Peyer's patch (tissue), 4 donors: ENCODE data around the gene TMEM170B. TPM values are rescaled to one million over a fixed set of nuclear protein-coding genes. Genes with fewer than 3 reads are reported as not detected.

ENCODE experiments used
- DNase-seq, 3 donors: peaks; one replicate each; pipeline ENCODE4 v3.0.0-alpha.2; 2017 to 2019
- H3K27ac ChIP-seq, 4 donors: fragments of 200-600 bp; sonication (generic); one replicate each; pipeline ENCODE4 v1.5.1; 2016 to 2019
- H3K27me3 ChIP-seq, 2 donors: fragments of 200-600 bp; sonication (generic); one replicate each; pipeline ENCODE4 v1.5.1; 2019
- H3K36me3 ChIP-seq, 3 donors: fragments of 200-600 bp; sonication (generic); one replicate each; pipeline ENCODE4 v1.5.1; 2016 to 2019
- H3K4me1 ChIP-seq, 4 donors: fragments of 200-600 bp; sonication (generic); one replicate each; pipeline ENCODE4 v1.5.1; 2016 to 2019
- H3K4me3 ChIP-seq, 4 donors: fragments of 200-600 bp; sonication (generic); 1 replicate in 3 of 4; 2 replicates in 1 of 4; pipeline ENCODE4 v1.5.1; 2016 to 2019; ENCODE audit warnings: mild to moderate bottlenecking in 1 of 4
- H3K9me3 ChIP-seq, 4 donors: fragments of 200-600 bp; sonication (generic); one replicate each; pipeline ENCODE4 v1.5.1; 2016 to 2019; ENCODE audit warnings: mild to moderate bottlenecking in 1 of 4
- CTCF ChIP-seq, 6 experiments: fragments of 450-650 bp in 4 of 6; fragments of 200-600 bp in 2 of 6; sonication (generic) in 1 of 6; IDR thresholded peaks; one replicate each; pipeline ENCODE4 v1.5.1; 2017 to 2019; ENCODE audit warnings: antibody characterized with exemption in 6 of 6, mild to moderate bottlenecking in 3 of 6, moderate library complexity in 1 of 6
- POLR2A ChIP-seq, 2 donors: fragments of 450-650 bp; IDR thresholded peaks; one replicate each; pipeline ENCODE4 v1.5.1; 2017; ENCODE audit warnings: antibody characterized with exemption in 2 of 2, mild to moderate bottlenecking in 2 of 2, moderate library complexity in 2 of 2
- total RNA-seq, 4 donors: library from RNA; depleted of rRNA; stranded (reverse); fragments of >200 nt; gene quantifications; one replicate each; pipeline ENCODE4 v1.1.0, GENCODE V29; 2016

The TMEM170B gene
- 1 to 10 TPM in 2 of 4 donors, under 1 TPM in 2; 0.35 to 1.7 (median 0.96) TPM for total RNA-seq

- Histone ChIP-seq H3K4me1 (peaks cover 0 to 6% (median 1%) of the 10 kb centered on the region in 4 donors), H3K9me3 (no peaks in the 10 kb centered on the region), H3K27ac (peak within 1 kb of the TSS; percentile 71 to 86 (median 78)), H3K27me3 (no peaks in the 10 kb centered on the region), H3K4me3 (peak within 1 kb of the TSS; percentile 80 to 99 (median 92)), H3K36me3 (no peaks in the 10 kb centered on the region)
- TF ChIP-seq POLR2A (IDR thresholded peaks at IDR 0.05) (peak in 1 of 2 donors; percentile 26), CTCF (IDR thresholded peaks at IDR 0.05) (no peak)
- peak; percentile 88 to 96 (median 90) for DNase-seq
Observed at GRCh38 chr6:11537229-11538051, at the start of gene TMEM170B. Gene TMEM170B, plus strand, starts transcription at chr6:11537749. Its CDS starts 529 bp downstream, at chr6:11538278.

GRCh38 chr6:11490996-11491395, 46.6 kb upstream of the TMEM170B start:
- no peaks in the 10 kb centered on the region for H3K36me3 ChIP-seq
- H3K27me3 ChIP-seq: no peaks in the 10 kb centered on the region
- peaks cover 0 to 4% (median 0%) of the 10 kb centered on the region in 4 donors for H3K4me1 ChIP-seq
- no peaks in the 10 kb centered on the region for H3K9me3 ChIP-seq
- TF ChIP-seq POLR2A (IDR thresholded peaks at IDR 0.05) (no peak), CTCF (IDR thresholded peaks at IDR 0.05) (no peak)
- H3K4me3 ChIP-seq: no peak overlapping the region
- H3K27ac ChIP-seq: no peak overlapping the region
- no peak for DNase-seq

GRCh38 chr6:11491596-11492463, 45.7 kb upstream of the TMEM170B start:
- no peaks in the 10 kb centered on the region for H3K27me3 ChIP-seq
- H3K4me1 ChIP-seq: peaks cover 0 to 5% (median 0%) of the 10 kb centered on the region in 4 donors
- TF ChIP-seq CTCF (IDR thresholded peaks at IDR 0.05) (no peak), POLR2A (IDR thresholded peaks at IDR 0.05) (no peak)
- H3K9me3 ChIP-seq: no peaks in the 10 kb centered on the region
- no peak for DNase-seq
- no peak overlapping the region for H3K4me3 ChIP-seq
- no peak overlapping the region for H3K27ac ChIP-seq
- H3K36me3 ChIP-seq: no peaks in the 10 kb centered on the region

- Histone ChIP-seq H3K27ac (no peak overlapping the region), H3K4me1 (peaks cover 0 to 5% (median 0%) of the 10 kb centered on the region in 4 donors), H3K4me3 (no peak overlapping the region), H3K27me3 (no peaks in the 10 kb centered on the region), H3K36me3 (no peaks in the 10 kb centered on the region), H3K9me3 (no peaks in the 10 kb centered on the region)
- no peak for DNase-seq
- TF ChIP-seq POLR2A (IDR thresholded peaks at IDR 0.05) (no peak), CTCF (IDR thresholded peaks at IDR 0.05) (no peak)
Observed at GRCh38 chr6:11492464-11493290, 44.9 kb upstream of the TMEM170B start.

GRCh38 chr6:11493974-11494373, 43.6 kb upstream of the TMEM170B start:
- Histone ChIP-seq H3K9me3 (no peaks in the 10 kb centered on the region), H3K4me3 (no peak overlapping the region), H3K36me3 (no peaks in the 10 kb centered on the region), H3K27ac (no peak overlapping the region), H3K27me3 (no peaks in the 10 kb centered on the region), H3K4me1 (peaks cover 0 to 5% (median 0%) of the 10 kb centered on the region in 4 donors)
- TF ChIP-seq POLR2A (IDR thresholded peaks at IDR 0.05) (no peak), CTCF (IDR thresholded peaks at IDR 0.05) (no peak)
- no peak for DNase-seq
